PC-9 (cell line): Measurements from ENCODE around the gene EIF3I. TPM values are rescaled to one million over a fixed set of nuclear protein-coding genes. Genes with fewer than 3 reads are reported as not detected.

Experiments
- BruUV-seq: library from RNA; stranded (reverse); fragments of 400-500 nt; replicated peaks from 2 replicates; lab custom pipeline; 2021; lab: Mats Ljungman, UMichigan
- CTCF ChIA-PET: fragments of 300-600 bp; sonication (Branson Sonifier 250); formaldehyde crosslinking; loops from one replicate; lab custom pipeline; 2022; ENCODE audit warnings: antibody characterized with exemption; lab: Charles Lee
- POLR2A ChIA-PET: fragments of 300-600 bp; sonication (Branson Sonifier 250); formaldehyde crosslinking; loops from one replicate; lab custom pipeline; 2022; ENCODE audit warnings: antibody characterized with exemption; ENCODE audit not compliant: unreplicated experiment; lab: Charles Lee
- DNase-seq, 2 experiments: peaks; one replicate each; pipeline versions ENCODE4 v3.0.0 to v3.0.0-alpha.2; 2015 to 2022; ENCODE audit warnings: mixed read lengths in 1 of 2
- H2AFZ ChIP-seq: fragments of 200-600 bp; sonication (generic); 2 replicates; pipeline ENCODE4 v1.8.1; 2017; ENCODE audit warnings: antibody characterized with exemption
- H3F3A ChIP-seq: fragments of 200-600 bp; sonication (generic); 2 replicates; pipeline ENCODE4 v1.8.1; 2017; ENCODE audit warnings: antibody characterized with exemption, mild to moderate bottlenecking, low read depth; ENCODE audit not compliant: insufficient read depth
- H3K27ac ChIP-seq: fragments of 200-600 bp; sonication (generic); 2 replicates; pipeline ENCODE4 v1.6.1; 2016; ENCODE audit warnings: mixed run types
- H3K27me3 ChIP-seq: fragments of 200-600 bp; sonication (generic); 2 replicates; pipeline ENCODE4 v1.6.1; 2016; ENCODE audit warnings: low read depth, mixed run types; ENCODE audit not compliant: insufficient read depth
- H3K36me3 ChIP-seq: fragments of 200-600 bp; sonication (generic); 2 replicates; pipeline ENCODE4 v1.6.1; 2016; ENCODE audit warnings: low read depth, mixed run types
- H3K4me1 ChIP-seq: fragments of 200-600 bp; sonication (generic); replicated peaks from 2 replicates; pipeline ENCODE4 v1.6.1; 2016; ENCODE audit warnings: mixed run types; ENCODE audit not compliant: insufficient read depth
- H3K4me2 ChIP-seq: fragments of 200-600 bp; sonication (generic); 2 replicates; pipeline ENCODE4 v1.6.1; 2017; ENCODE audit warnings: mixed run types
- H3K4me3 ChIP-seq: fragments of 200-600 bp; sonication (generic); 2 replicates; pipeline ENCODE4 v1.6.1; 2016; ENCODE audit warnings: mixed run types
- H3K79me2 ChIP-seq: fragments of 200-600 bp; sonication (generic); 2 replicates; pipeline ENCODE4 v1.6.1; 2017; ENCODE audit warnings: low read depth, mixed run types
- H3K9me2 ChIP-seq: fragments of 200-600 bp; sonication (generic); 2 replicates; pipeline ENCODE4 v1.8.1; 2017; ENCODE audit warnings: mild to moderate bottlenecking; ENCODE audit not compliant: insufficient read depth
- H3K9me3 ChIP-seq: fragments of 200-600 bp; sonication (generic); 2 replicates; pipeline ENCODE4 v1.8.1; 2016; ENCODE audit warnings: low read depth; ENCODE audit not compliant: insufficient read depth
- H4K20me1 ChIP-seq: fragments of 200-600 bp; sonication (generic); 2 replicates; pipeline ENCODE4 v1.8.1; 2017; ENCODE audit not compliant: insufficient read depth
- CTCF ChIP-seq: fragments of 200-600 bp; sonication (generic); conservative IDR thresholded peaks from 2 replicates; pipeline ENCODE4 v1.6.1; 2017; ENCODE audit warnings: mixed run types, antibody characterized with exemption, mild to moderate bottlenecking, moderate library complexity
- EZH2 ChIP-seq: fragments of 200-600 bp; sonication (generic); IDR thresholded peaks from 2 replicates; pipeline ENCODE4 v1.8.0; 2017; ENCODE audit warnings: antibody characterized with exemption, low read depth
- intact Hi-C: fragments of 100-400 bp; cut with micrococcal nuclease; formaldehyde crosslinking; loops from one replicate; pipeline ENCODE4 v1.10.0; 2022; ENCODE audit not compliant: unreplicated experiment
- total RNA-seq: library from RNA; stranded (reverse); gene quantifications from 2 replicates; pipeline ENCODE4 v1.2.3, GENCODE V29; 2021

The EIF3I gene
- total RNA-seq, 1 experiment from 2014 or later = 229 TPM

DNA sequence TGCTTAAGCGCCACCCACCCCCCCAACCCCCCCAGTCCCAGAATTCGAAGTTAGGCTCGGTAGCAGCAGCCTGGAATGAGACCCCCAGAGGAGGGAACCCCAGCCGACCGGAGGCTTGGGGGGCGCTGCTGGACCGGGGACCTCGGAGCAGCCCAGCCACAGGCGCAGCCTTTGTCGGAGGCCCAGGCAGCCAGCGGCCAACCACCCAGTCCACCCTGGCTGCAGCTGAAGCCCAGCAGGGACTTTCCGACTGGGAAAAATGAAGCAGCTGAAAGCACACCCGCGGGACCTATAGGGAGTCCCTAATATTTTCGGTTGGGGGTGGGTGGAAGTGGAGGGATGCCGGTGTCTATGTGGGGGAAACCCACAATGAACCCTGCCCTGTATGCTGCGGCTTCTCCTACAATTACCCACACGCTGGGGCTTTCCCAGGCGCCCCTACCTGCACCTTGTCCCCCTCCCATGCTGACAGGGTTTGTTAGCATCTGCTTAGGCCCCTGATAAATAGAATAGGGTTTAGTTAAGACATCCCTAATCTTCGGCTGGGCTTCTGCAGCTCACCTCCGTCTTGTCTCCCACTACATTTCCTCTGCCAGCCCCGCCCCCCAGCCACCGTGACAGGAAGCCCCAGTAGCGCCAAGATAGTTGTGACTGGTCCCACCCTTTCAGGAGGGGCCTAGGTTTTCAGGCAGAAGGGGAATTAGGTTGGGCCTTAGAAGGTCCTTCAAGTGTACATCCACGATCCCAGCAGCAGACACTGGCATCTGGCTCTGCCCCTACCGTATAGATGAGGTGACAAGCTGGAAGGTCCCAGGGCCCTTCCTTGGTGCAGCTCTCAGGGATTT lies 21.0 kb upstream of the EIF3I start:
- Histone ChIP-seq H4K20me1 (peaks cover 2% of the 10 kb centered on the region), H3K4me3 (no peak overlapping the region), H3K4me2 (peak overlapping the region; percentile 80), H3K4me1 (0 out of 2 replicates have a peak, but pooled peaks cover 7% of the 10 kb centered on the region), H3K9me3 (no peaks in the 10 kb centered on the region), H3F3A (peaks cover 49% of the 10 kb centered on the region), H2AFZ (no peak overlapping the region), H3K36me3 (peaks cover 7% of the 10 kb centered on the region; the same call in 1 of the 2 replicates), H3K9me2 (no peaks in the 10 kb centered on the region), H3K27ac (no peak overlapping the region), H3K79me2 (0 out of 2 replicates have a peak, but pooled peaks cover 6% of the 10 kb centered on the region), H3K27me3 (no peaks in the 10 kb centered on the region)
- ChIA-PET POLR2A (interaction anchor here (0.7 kb wide), 1 partner anchor 135 kb away, joined by 3 read pairs; the partner anchor contains the start of gene MARCKSL1), CTCF (interaction anchor here (0.5 kb wide), 1 partner anchor 61 kb away, joined by 4 read pairs; no protein-coding TSS in a partner anchor)
- intact Hi-C loops = no loop called here
- no TSS peak for BruUV-seq
- DNase-seq = no peak
- TF ChIP-seq CTCF (no peak), EZH2 (no peak)

DNA sequence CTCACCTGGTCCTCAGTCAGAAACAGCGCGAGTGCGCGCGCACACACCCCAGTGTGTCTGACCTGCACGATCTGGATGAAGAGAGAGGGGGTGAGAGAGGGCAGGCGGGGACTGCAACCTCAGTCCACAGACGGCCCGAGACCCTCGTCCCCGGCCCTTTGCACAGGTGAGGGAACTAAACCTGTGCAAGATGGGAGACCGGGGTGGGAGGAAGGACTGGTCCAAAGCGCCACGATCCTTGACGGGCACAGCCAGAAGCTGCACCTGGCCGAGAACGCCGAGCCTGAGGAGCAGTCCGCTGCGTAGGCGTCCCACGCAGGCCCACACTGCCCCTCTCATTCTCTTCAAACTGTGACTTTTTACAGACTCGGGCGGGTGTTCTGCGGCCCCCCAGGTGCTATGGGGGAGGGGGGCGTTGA lies 17.3 kb upstream of the EIF3I start:
- no peaks in the 10 kb centered on the region for H3K9me3 ChIP-seq
- H3K4me1 ChIP-seq = peaks cover 24% of the 10 kb centered on the region
- H4K20me1 ChIP-seq = no peaks in the 10 kb centered on the region
- no peak overlapping the region for H3K27ac ChIP-seq
- H3K9me2 ChIP-seq = no peaks in the 10 kb centered on the region
- peak overlapping the region; percentile 97 for H3K4me2 ChIP-seq
- peak overlapping the region; percentile 85 for H2AFZ ChIP-seq
- BruUV-seq = TSS peak; percentile 18
- intact Hi-C loops = no loop called here
- 0 out of 2 replicates have a peak, but pooled peaks cover 10% of the 10 kb centered on the region for H3K36me3 ChIP-seq
- CTCF ChIA-PET = interaction anchor here (1.0 kb wide), 1 partner anchor 128 kb away, joined by 3 read pairs; no protein-coding TSS in a partner anchor
- POLR2A ChIA-PET = interaction anchor here (0.7 kb wide), 1 partner anchor 87 kb away, joined by 3 read pairs; no protein-coding TSS in a partner anchor
- no peak for DNase-seq
- 0 out of 2 replicates have a peak, but pooled peaks cover 15% of the 10 kb centered on the region for H3K79me2 ChIP-seq
- no peaks in the 10 kb centered on the region for H3K27me3 ChIP-seq
- H3K4me3 ChIP-seq = peak overlapping the region; percentile 78
- TF ChIP-seq EZH2 = no peak
- no peak for TF ChIP-seq CTCF
- peaks cover 38% of the 10 kb centered on the region for H3F3A ChIP-seq
